BLaER1 (cell line): Measurements from ENCODE around the gene RYR3.

Experiments used
- H3K27ac ChIP-seq: shearing (Covaris generic); formaldehyde crosslinking; 2 replicates; pipeline ENCODE4 v1.8.1; 2022
- H3K27me3 ChIP-seq: shearing (Covaris generic); formaldehyde crosslinking; 2 replicates; pipeline ENCODE4 v1.8.1; 2022
- H3K36me3 ChIP-seq: shearing (Covaris generic); formaldehyde crosslinking; 2 replicates; pipeline ENCODE4 v1.8.1; 2022
- H3K4me1 ChIP-seq: shearing (Covaris generic); formaldehyde crosslinking; 2 replicates; pipeline ENCODE4 v1.8.1; 2022
- H3K4me2 ChIP-seq: shearing (Covaris generic); formaldehyde crosslinking; 2 replicates; pipeline ENCODE4 v1.8.1; 2022
- H3K4me3 ChIP-seq: shearing (Covaris generic); formaldehyde crosslinking; 2 replicates; pipeline ENCODE4 v1.8.1; 2022
- H3K9ac ChIP-seq: shearing (Covaris generic); formaldehyde crosslinking; 2 replicates; pipeline ENCODE4 v1.8.1; 2022
- H3K9me3 ChIP-seq: shearing (Covaris generic); formaldehyde crosslinking; 2 replicates; pipeline ENCODE4 v1.8.1; 2022
- H4K20me1 ChIP-seq: shearing (Covaris generic); formaldehyde crosslinking; 2 replicates; pipeline ENCODE4 v1.8.1; 2022
- Cebpa-rat ChIP-seq: shearing (Covaris generic); IDR thresholded peaks from 2 replicates; pipeline ENCODE4 v1.8.1; 2022

The RYR3 gene

DNA sequence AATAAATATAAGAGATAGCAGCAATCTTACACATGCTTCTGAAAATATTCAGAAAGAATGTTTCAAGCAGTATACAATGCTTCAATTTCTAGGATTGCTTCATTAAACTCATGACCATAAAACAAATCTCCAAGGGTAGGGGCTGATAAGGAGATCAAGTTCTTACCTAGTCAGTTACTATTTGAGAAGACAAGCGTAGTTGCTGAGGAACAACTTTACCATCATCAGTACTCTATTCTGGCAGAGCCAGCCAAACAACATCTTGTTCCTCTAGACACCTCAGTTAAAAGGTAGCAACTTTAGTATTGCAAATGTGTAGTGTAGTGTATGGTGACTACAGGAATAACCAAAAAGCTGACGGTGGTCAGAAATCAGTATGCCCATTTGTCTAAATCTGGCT, 572.2 kb downstream of the RYR3 start:
- Histone ChIP-seq H3K27me3 (no peaks in the 10 kb centered on the region), H4K20me1 (no peaks in the 10 kb centered on the region), H3K4me3 (no peak overlapping the region), H3K9me3 (peaks cover 13% of the 10 kb centered on the region), H3K4me1 (no peaks in the 10 kb centered on the region), H3K4me2 (no peak overlapping the region), H3K27ac (no peak overlapping the region), H3K36me3 (no peaks in the 10 kb centered on the region), H3K9ac (no peak overlapping the region)
- no peak for TF ChIP-seq Cebpa-rat

DNA sequence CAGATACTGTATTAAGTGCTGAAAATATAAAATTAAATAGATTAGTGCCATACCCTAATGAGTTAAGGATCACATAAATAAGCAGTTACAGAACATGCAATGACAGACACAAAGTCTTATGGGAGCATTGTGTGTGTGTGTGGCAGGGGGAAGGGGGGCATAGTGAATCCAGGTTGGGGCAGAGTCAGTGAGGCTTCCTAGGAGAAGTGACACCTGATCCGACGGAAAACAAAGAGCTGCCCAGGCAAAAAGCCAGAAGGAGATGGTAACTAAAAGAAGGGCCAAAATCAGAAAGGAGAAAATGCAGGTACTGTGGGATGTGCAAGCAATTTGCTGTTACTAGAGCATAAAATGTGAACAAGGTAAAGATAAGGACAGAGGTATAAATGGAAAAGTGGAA, 577.4 kb downstream of the RYR3 start:
- TF ChIP-seq Cebpa-rat, result no peak
- H3K9me3 ChIP-seq, result peaks cover 13% of the 10 kb centered on the region
- no peak overlapping the region for H3K27ac ChIP-seq
- no peak overlapping the region for H3K4me2 ChIP-seq
- no peaks in the 10 kb centered on the region for H3K36me3 ChIP-seq
- no peaks in the 10 kb centered on the region for H3K27me3 ChIP-seq
- no peak overlapping the region for H3K9ac ChIP-seq
- H3K4me3 ChIP-seq, result no peak overlapping the region
- H3K4me1 ChIP-seq, result peaks cover 14% of the 10 kb centered on the region
- no peaks in the 10 kb centered on the region for H4K20me1 ChIP-seq

DNA sequence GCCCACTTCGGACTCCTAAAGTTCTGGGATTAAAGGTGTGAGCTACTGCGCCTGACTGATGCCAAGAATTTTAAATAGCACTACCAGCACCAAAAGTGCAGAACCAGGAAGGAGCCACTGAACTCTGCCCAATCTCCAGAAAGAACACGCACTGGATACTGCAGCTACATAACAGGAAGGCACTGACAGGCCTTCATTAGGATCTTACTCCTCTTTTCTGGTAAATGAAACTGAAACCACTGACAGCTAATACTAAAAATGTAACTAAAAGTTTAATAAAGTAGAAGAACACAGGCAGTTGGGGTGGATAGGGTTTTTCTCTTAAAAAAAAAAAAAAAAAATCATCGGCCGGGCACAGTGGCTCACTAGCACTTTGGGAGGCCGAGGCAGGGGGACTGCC, 583.4 kb downstream of the RYR3 start:
- H3K27ac ChIP-seq, result no peak overlapping the region
- no peak overlapping the region for H3K9ac ChIP-seq
- H3K27me3 ChIP-seq, result no peaks in the 10 kb centered on the region
- H3K4me3 ChIP-seq, result no peak overlapping the region
- no peaks in the 10 kb centered on the region for H3K36me3 ChIP-seq
- no peaks in the 10 kb centered on the region for H4K20me1 ChIP-seq
- no peak for TF ChIP-seq Cebpa-rat
- H3K4me1 ChIP-seq, result peaks cover 13% of the 10 kb centered on the region
- H3K9me3 ChIP-seq, result no peaks in the 10 kb centered on the region
- H3K4me2 ChIP-seq, result no peak overlapping the region

DNA sequence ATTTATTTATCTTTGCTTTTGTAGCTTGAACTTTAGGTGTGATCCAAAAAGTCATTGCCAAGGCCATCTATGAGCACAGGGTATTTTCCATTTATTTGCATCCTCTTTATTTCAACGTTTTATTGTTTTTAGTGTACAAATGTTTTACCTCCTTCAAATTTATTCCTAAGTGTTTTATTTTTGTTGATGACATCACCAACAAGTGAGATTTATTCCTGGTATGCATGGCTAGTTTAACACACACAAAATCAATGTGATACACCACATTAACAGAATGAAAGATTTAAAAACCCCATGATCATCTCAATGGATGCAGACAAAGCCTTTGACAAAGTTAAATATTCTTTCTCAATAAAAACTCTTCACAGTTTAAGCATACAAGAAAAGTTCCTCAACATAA, 591.3 kb downstream of the RYR3 start:
- TF ChIP-seq Cebpa-rat, result no peak
- H3K4me2 ChIP-seq, result no peak overlapping the region
- no peak overlapping the region for H3K9ac ChIP-seq
- H4K20me1 ChIP-seq, result no peaks in the 10 kb centered on the region
- H3K27me3 ChIP-seq, result no peaks in the 10 kb centered on the region
- H3K27ac ChIP-seq, result no peak overlapping the region
- no peaks in the 10 kb centered on the region for H3K9me3 ChIP-seq
- H3K4me3 ChIP-seq, result no peak overlapping the region
- no peaks in the 10 kb centered on the region for H3K4me1 ChIP-seq
- H3K36me3 ChIP-seq, result no peaks in the 10 kb centered on the region

DNA sequence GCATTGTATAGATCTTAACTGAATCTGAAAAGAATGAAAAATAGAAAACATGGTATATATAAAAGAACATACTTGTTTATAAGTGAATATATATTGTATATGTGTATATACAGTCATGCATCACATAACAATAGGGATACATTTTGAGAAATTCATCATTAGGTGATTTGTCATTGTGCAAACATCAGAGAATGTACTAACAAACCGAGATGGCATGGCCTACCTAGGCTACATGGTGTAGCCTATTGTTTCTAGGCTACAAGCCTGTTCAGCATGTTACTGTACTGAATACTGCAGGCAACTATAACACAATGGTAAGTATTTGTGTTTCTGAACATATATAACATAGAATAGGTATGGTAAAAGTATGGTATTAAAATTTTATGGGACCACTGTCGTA, 592.9 kb downstream of the RYR3 start:
- H3K9ac ChIP-seq, result no peak overlapping the region
- H3K27me3 ChIP-seq, result no peaks in the 10 kb centered on the region
- TF ChIP-seq Cebpa-rat, result no peak
- H3K4me1 ChIP-seq, result no peaks in the 10 kb centered on the region
- no peaks in the 10 kb centered on the region for H3K9me3 ChIP-seq
- H3K27ac ChIP-seq, result no peak overlapping the region
- no peaks in the 10 kb centered on the region for H4K20me1 ChIP-seq
- no peaks in the 10 kb centered on the region for H3K36me3 ChIP-seq
- H3K4me2 ChIP-seq, result no peak overlapping the region
- no peak overlapping the region for H3K4me3 ChIP-seq

DNA sequence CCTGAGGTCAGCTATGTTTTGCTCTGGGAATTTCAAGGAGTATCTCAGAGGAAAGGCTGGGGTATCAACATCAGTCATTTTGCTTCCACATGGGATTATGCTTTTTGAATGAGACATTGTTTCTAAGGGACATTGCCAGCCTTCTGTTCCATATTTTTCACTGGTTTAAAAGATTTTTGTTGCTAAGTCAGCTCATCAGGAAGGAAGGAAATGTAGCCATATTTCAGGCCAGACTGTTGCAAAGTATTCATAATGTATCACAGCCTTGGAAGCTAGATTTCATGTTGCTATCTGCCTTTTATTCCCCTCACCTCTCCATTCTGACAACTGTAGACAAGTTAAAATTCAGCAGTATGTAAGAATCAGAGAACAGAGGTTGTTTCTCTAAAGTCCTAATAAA, 596.6 kb downstream of the RYR3 start:
- no peaks in the 10 kb centered on the region for H3K4me1 ChIP-seq
- no peak overlapping the region for H3K4me2 ChIP-seq
- H3K9ac ChIP-seq, result no peak overlapping the region
- H3K27me3 ChIP-seq, result no peaks in the 10 kb centered on the region
- TF ChIP-seq Cebpa-rat, result no peak
- H3K27ac ChIP-seq, result no peak overlapping the region
- no peak overlapping the region for H3K4me3 ChIP-seq
- no peaks in the 10 kb centered on the region for H4K20me1 ChIP-seq
- no peaks in the 10 kb centered on the region for H3K36me3 ChIP-seq
- H3K9me3 ChIP-seq, result no peaks in the 10 kb centered on the region

DNA sequence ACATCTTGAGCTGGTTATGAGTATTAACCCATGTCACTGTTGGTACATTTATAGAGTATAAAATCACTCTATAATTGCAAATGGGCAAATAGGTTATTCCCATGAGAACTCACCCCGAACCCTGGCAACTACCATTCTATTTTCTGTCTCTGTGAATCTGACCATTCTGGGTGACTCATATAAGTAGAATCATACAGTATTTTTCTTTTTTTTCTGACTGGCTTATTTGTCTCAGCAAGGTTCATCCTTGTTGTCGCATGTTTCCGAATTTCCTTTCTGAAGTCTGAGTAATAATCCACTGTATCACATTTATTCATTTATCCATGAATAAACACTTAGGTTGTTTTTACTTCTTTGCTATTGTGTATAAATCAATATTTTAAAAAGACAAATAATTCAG, 597.6 kb downstream of the RYR3 start:
- TF ChIP-seq Cebpa-rat, result no peak
- H3K27ac ChIP-seq, result no peak overlapping the region

DNA sequence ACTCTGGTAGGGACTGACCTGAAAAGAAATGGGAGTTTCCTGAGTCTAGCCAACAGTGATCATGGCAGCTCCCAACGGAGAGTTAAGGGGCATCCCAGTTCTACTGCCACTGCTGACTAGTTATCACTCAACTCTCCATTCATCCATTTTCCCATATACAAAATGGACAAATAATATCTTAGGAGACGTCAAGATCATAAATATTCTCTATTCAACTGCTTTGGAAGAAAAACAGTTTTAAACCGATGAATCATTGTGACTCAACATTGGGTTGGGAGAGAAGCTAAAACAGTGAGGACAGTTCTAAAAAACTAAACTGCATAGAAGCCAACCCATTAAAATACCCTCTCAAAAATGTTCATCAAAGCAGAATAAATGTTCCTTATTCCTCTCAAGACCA, 600.0 kb downstream of the RYR3 start:
- Histone ChIP-seq H3K36me3 (no peaks in the 10 kb centered on the region), H3K4me2 (no peak overlapping the region), H3K4me1 (peaks cover 2% of the 10 kb centered on the region; the same call in 1 of the 2 replicates), H4K20me1 (no peaks in the 10 kb centered on the region), H3K9ac (no peak overlapping the region), H3K27ac (no peak overlapping the region), H3K4me3 (no peak overlapping the region), H3K9me3 (no peaks in the 10 kb centered on the region), H3K27me3 (no peaks in the 10 kb centered on the region)
- no peak for TF ChIP-seq Cebpa-rat

More for the DNA sequence above, 597.6 kb downstream of the RYR3 start:
- Histone ChIP-seq H3K36me3 (no peaks in the 10 kb centered on the region), H3K4me3 (no peak overlapping the region), H3K4me1 (no peaks in the 10 kb centered on the region), H3K9me3 (no peaks in the 10 kb centered on the region), H3K4me2 (no peak overlapping the region), H3K9ac (no peak overlapping the region), H3K27me3 (no peaks in the 10 kb centered on the region), H4K20me1 (no peaks in the 10 kb centered on the region)

DNA sequence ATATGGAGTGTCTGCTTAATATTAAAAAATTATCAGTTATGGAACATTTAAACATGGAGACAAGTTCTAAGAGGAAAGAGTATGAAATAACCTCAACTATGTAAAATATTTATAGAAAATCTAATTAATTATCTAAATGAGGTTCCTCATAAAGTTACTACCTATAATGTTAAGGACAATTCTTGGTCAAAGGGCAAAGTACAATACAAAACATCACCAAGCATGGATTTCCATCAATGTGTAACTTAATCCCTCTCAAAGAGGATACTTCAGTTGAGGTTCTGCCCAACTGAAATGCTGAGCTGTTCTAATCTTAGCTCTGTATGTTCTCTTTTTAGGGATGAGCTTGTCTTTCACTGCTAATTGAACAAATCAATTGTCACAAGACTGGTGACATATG, 601.6 kb downstream of the RYR3 start:
- TF ChIP-seq Cebpa-rat, result no peak
- peaks cover 3% of the 10 kb centered on the region; the same call in 1 of the 2 replicates for H3K4me1 ChIP-seq
- H3K27ac ChIP-seq, result no peak overlapping the region
- no peaks in the 10 kb centered on the region for H3K27me3 ChIP-seq
- H4K20me1 ChIP-seq, result no peaks in the 10 kb centered on the region
- no peaks in the 10 kb centered on the region for H3K9me3 ChIP-seq
- H3K4me3 ChIP-seq, result no peak overlapping the region
- no peaks in the 10 kb centered on the region for H3K36me3 ChIP-seq
- no peak overlapping the region for H3K4me2 ChIP-seq
- no peak overlapping the region for H3K9ac ChIP-seq

DNA sequence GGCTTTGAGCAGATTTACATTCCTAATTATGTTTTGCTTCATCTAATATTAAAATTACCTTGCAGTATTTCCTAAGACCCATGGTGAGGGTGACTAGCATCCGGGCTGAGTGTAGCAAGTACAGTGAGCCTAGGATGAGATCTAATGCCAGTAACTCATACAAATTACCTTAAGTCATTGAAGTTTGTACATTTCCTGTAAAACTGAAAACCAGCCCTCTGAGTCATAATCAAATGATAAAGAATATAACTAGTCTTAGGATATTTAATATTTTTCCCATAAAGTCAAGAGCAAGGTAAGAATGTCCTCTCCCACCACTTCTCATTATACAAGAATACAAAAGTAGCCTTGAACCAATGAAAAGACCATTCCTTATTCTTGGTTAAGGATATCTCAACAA, 602.7 kb downstream of the RYR3 start:
- Histone ChIP-seq H3K9ac (no peak overlapping the region), H3K36me3 (no peaks in the 10 kb centered on the region), H3K27me3 (no peaks in the 10 kb centered on the region), H3K27ac (no peak overlapping the region), H3K4me3 (no peak overlapping the region), H3K4me2 (no peak overlapping the region), H4K20me1 (no peaks in the 10 kb centered on the region), H3K9me3 (no peaks in the 10 kb centered on the region), H3K4me1 (peaks cover 3% of the 10 kb centered on the region; the same call in 1 of the 2 replicates)
- no peak for TF ChIP-seq Cebpa-rat
